Mucosa of descending colon (tissue), 3 donors: ENCODE measurements around the gene RXFP1. TPM values are rescaled to one million over a fixed set of nuclear protein-coding genes. Genes with fewer than 3 reads are reported as not detected.

Source experiments
- ATAC-seq: fragments of 200-7000 bp; cut with Tn5 transposase; one replicate; pipeline ENCODE4 v1.9.1; 2020; ENCODE audit warnings: mild to moderate bottlenecking, moderate library complexity
- DNase-seq, 3 donors: peaks; one replicate each; pipeline ENCODE4 v3.0.0-alpha.2; 2020
- H3K36me3 ChIP-seq: fragments of 200-600 bp; one replicate; pipeline ENCODE4 v1.8.0; 2021; ENCODE audit warnings: low read depth, mild to moderate bottlenecking
- H3K4me1 ChIP-seq: fragments of 200-600 bp; one replicate; pipeline ENCODE4 v1.8.0; 2021; ENCODE audit warnings: low read depth, mild to moderate bottlenecking
- H3K4me3 ChIP-seq: fragments of 200-600 bp; one replicate; pipeline ENCODE4 v1.8.0; 2021; ENCODE audit warnings: mild to moderate bottlenecking
- H3K9me3 ChIP-seq: fragments of 200-600 bp; one replicate; pipeline ENCODE4 v1.8.0; 2021; ENCODE audit warnings: mild to moderate bottlenecking
- CTCF ChIP-seq: fragments of 200-600 bp; IDR thresholded peaks from one replicate; pipeline ENCODE4 v1.8.0; 2022; ENCODE audit warnings: antibody characterized with exemption, mild to moderate bottlenecking
- intact Hi-C, 2 donors: fragments of 100-400 bp; cut with DNase I in 1 of 2; cut with micrococcal nuclease in 1 of 2; formaldehyde crosslinking; loops; one replicate each; pipeline versions ENCODE4 v1.11.0 to v1.11.1; 2022; cut with DNase I, micrococcal nuclease
- total RNA-seq, 3 donors: library from RNA; stranded (reverse); fragmentation: NEBNext Ultra II Directional in 2 of 3; extraction: Animal tissue kit (Norgen Biotek cat#: 25700) in 2 of 3; gene quantifications; one replicate each; pipeline versions ENCODE4 v1.2.1 to v1.2.4, GENCODE V29; 2021 to 2023
- donor health status: DM: no; HTN: no; CAD: no; lungs with moderate emphysema.
- donor health status: DM: no; HTN: no; CAD: no.
- donor health status: DM: no; HTN: yes; CAD: no.

RXFP1 gene
- total RNA-seq, 3 donors from 2014 or later = 0.22 to 0.27 TPM; not detected in 1

GRCh38 chr4:158535130-158535614 lies 13.5 kb downstream of the RXFP1 start:
- intact Hi-C loops = no loop called here
- DNase-seq (no peak), ATAC-seq (no peak)
- TF ChIP-seq CTCF = no peak
- no peaks in the 10 kb centered on the region for H3K36me3 ChIP-seq
- no peaks in the 10 kb centered on the region for H3K9me3 ChIP-seq
- H3K4me3 ChIP-seq = no peak overlapping the region
- no peaks in the 10 kb centered on the region for H3K4me1 ChIP-seq

- Histone ChIP-seq H3K4me1 (no peaks in the 10 kb centered on the region), H3K9me3 (no peaks in the 10 kb centered on the region), H3K36me3 (no peaks in the 10 kb centered on the region), H3K4me3 (no peak overlapping the region)
- DNase-seq (no peak), ATAC-seq (no peak)
- TF ChIP-seq CTCF = no peak
- intact Hi-C loops = no loop called here
Measured at GRCh38 chr4:158536833-158537232, 15.2 kb downstream of the RXFP1 start.

GRCh38 chr4:158538176-158538575 lies 16.5 kb downstream of the RXFP1 start:
- H3K9me3 ChIP-seq = no peaks in the 10 kb centered on the region
- DNase-seq (no peak), ATAC-seq (no peak)
- intact Hi-C loops = no loop called here
- no peak for TF ChIP-seq CTCF
- H3K4me3 ChIP-seq = no peak overlapping the region
- H3K36me3 ChIP-seq = no peaks in the 10 kb centered on the region
- no peaks in the 10 kb centered on the region for H3K4me1 ChIP-seq

GRCh38 chr4:158538911-158539310 lies 17.2 kb downstream of the RXFP1 start:
- intact Hi-C loops = no loop called here
- no peak for DNase-seq
- no peak for TF ChIP-seq CTCF
- no peak for ATAC-seq
- H3K4me3 ChIP-seq = no peak overlapping the region
- no peaks in the 10 kb centered on the region for H3K9me3 ChIP-seq
- no peaks in the 10 kb centered on the region for H3K36me3 ChIP-seq
- no peaks in the 10 kb centered on the region for H3K4me1 ChIP-seq

GRCh38 chr4:158540125-158540907 lies 18.6 kb downstream of the RXFP1 start:
- TF ChIP-seq CTCF = no peak
- Histone ChIP-seq H3K4me3 (no peak overlapping the region), H3K4me1 (no peaks in the 10 kb centered on the region), H3K9me3 (no peaks in the 10 kb centered on the region), H3K36me3 (no peaks in the 10 kb centered on the region)
- ATAC-seq = no peak
- no peak for DNase-seq
- intact Hi-C loops = no loop called here
